HCT116 (cell line): ENCODE measurements around the gene SLX9. TPM values are rescaled to one million over a fixed set of nuclear protein-coding genes. Genes with fewer than 3 reads are reported as not detected.

Experiments
- ATAC-seq: fragments of 200-7000 bp; cut with Tn5 transposase; 2 replicates; pipeline ENCODE4 v1.9.1; 2020; ENCODE audit warnings: mild to moderate bottlenecking, moderate library complexity
- BruUV-seq: library from RNA; stranded (reverse); fragments of 400-500 nt; replicated peaks from 2 replicates; lab custom pipeline; 2021; lab: Mats Ljungman, UMichigan
- CTCF ChIA-PET: fragments of 300-600 bp; sonication (Branson Sonifier 250); formaldehyde crosslinking; loops from one replicate; lab custom pipeline; 2021; ENCODE audit warnings: antibody characterized with exemption; lab: Charles Lee
- POLR2A ChIA-PET: fragments of 300-600, 350-600 bp; sonication (Branson Sonifier 250); formaldehyde crosslinking; loops from one replicate; lab custom pipeline; 2021; ENCODE audit warnings: antibody characterized with exemption; lab: Charles Lee
- RAD21 ChIA-PET, 2 experiments: fragments of 300-600 bp; sonication (Branson Sonifier 250); formaldehyde crosslinking; loops; one replicate each; lab custom pipeline; 2023; ENCODE audit warnings: low total read pairs in 2 of 2; ENCODE audit not compliant: uncharacterized antibody in 2 of 2, unreplicated experiment in 2 of 2, low non-redundant PET in 1 of 2; lab: Charles Lee
- DNase-seq: peaks from one replicate; pipeline ENCODE4 v3.0.0-alpha.2; 2010; ENCODE audit warnings: low read depth, low spot score
- H2AFZ ChIP-seq: fragments of 200-600 bp; shearing (Covaris generic), sonication (generic); 2 replicates; pipeline ENCODE4 v1.6.1; 2017; ENCODE audit warnings: low read depth, mixed run types, mixed read lengths, antibody characterized with exemption, low read length; ENCODE audit not compliant: poor library complexity, severe bottlenecking
- H3K27ac ChIP-seq: 2 replicates; pipeline ENCODE4 v1.5.1; 2012; ENCODE audit warnings: low read depth, low read length
- H3K27me3 ChIP-seq: fragments of 200-600 bp; sonication (generic); 2 replicates; pipeline ENCODE4 v1.6.1; 2016; ENCODE audit warnings: mixed run types, low read length, mixed read lengths; ENCODE audit not compliant: insufficient read depth
- H3K36me3 ChIP-seq, 2 experiments: fragments of 200-500 bp in 1 of 2; fragments of 200-600 bp in 1 of 2; sonication (Bioruptor generic) in 1 of 2; sonication (generic) in 1 of 2; 2 replicates each; pipeline versions ENCODE4 v1.5.1 to v1.6.1; 2014 to 2016; ENCODE audit warnings: low read length in 2 of 2, inconsistent platforms in 1 of 2, mixed read lengths in 1 of 2, mixed run types in 1 of 2; ENCODE audit not compliant: insufficient read depth in 2 of 2, control insufficient read depth in 1 of 2
- H3K4me1 ChIP-seq, 2 experiments: fragments of 200-600 bp in 1 of 2; sonication (generic) in 1 of 2; 2 replicates each; pipeline versions ENCODE4 v1.5.1 to v1.6.1; 2012 to 2017; ENCODE audit warnings: low read length in 2 of 2, inconsistent platforms in 1 of 2, mild to moderate bottlenecking in 1 of 2, mixed read lengths in 1 of 2, mixed run types in 1 of 2, moderate library complexity in 1 of 2; ENCODE audit not compliant: insufficient read depth in 2 of 2, control insufficient read depth in 1 of 2
- H3K4me2 ChIP-seq: fragments of 200-600 bp; sonication (generic); 2 replicates; pipeline ENCODE4 v1.6.1; 2017; ENCODE audit warnings: mixed run types, low read length, mixed read lengths
- H3K4me3 ChIP-seq, 2 experiments: fragments of 200-600 bp in 1 of 2; sonication (generic) in 1 of 2; replicated peaks in 1 of 2; 2 replicates each; pipeline ENCODE4 v1.5.1; 2011 to 2016; ENCODE audit warnings: low read length in 2 of 2, control low read depth in 1 of 2, low read depth in 1 of 2, mild to moderate bottlenecking in 1 of 2, mixed read lengths in 1 of 2, mixed run types in 1 of 2
- H3K79me2 ChIP-seq: fragments of 200-600 bp; sonication (generic); 2 replicates; pipeline ENCODE4 v1.6.1; 2017; ENCODE audit warnings: mild to moderate bottlenecking, mixed run types, low read length, moderate library complexity, mixed read lengths; ENCODE audit not compliant: insufficient read depth
- H3K9ac ChIP-seq: fragments of 200-600 bp; sonication (generic); 2 replicates; pipeline ENCODE4 v1.6.1; 2016; ENCODE audit warnings: low read length, mixed read lengths
- H3K9me2 ChIP-seq: fragments of 200-600 bp; sonication (generic), shearing (Covaris generic); 2 replicates; pipeline ENCODE4 v1.6.1; 2017; ENCODE audit warnings: mixed run types, mild to moderate bottlenecking, moderate library complexity; ENCODE audit not compliant: insufficient read depth
- H3K9me3 ChIP-seq, 2 experiments: fragments of 200-500 bp in 1 of 2; fragments of 200-600 bp in 1 of 2; sonication (Bioruptor generic) in 1 of 2; sonication (generic) in 1 of 2; 2 replicates each; pipeline ENCODE4 v1.6.1; 2014 to 2017; ENCODE audit warnings: low read length in 2 of 2, mixed read lengths in 2 of 2, inconsistent platforms in 1 of 2, low read depth in 1 of 2, mild to moderate bottlenecking in 1 of 2, mixed run types in 1 of 2, moderate library complexity in 1 of 2; ENCODE audit not compliant: control insufficient read depth in 1 of 2, insufficient read depth in 1 of 2
- H4K20me1 ChIP-seq: fragments of 200-600 bp; sonication (generic), shearing (Covaris generic); 2 replicates; pipeline ENCODE4 v1.6.1; 2017; ENCODE audit warnings: mixed run types, mild to moderate bottlenecking, moderate library complexity; ENCODE audit not compliant: insufficient read depth
- CEBPB ChIP-seq: IDR thresholded peaks from 2 replicates; pipeline ENCODE4 v1.6.1; 2012; ENCODE audit warnings: low read depth
- CTCF ChIP-seq, 3 experiments: fragments of 200-600 bp in 1 of 3; sonication (generic) in 1 of 3; IDR thresholded peaks in 2 of 3; conservative IDR thresholded peaks in 1 of 3; 2 replicates each; pipeline ENCODE4 v1.5.1; 2012 to 2017; ENCODE audit warnings: low read depth in 2 of 3, low read length in 2 of 3, antibody characterized with exemption in 1 of 3, borderline replicate concordance in 1 of 3, control low read depth in 1 of 3, mild to moderate bottlenecking in 1 of 3, mixed read lengths in 1 of 3, mixed run types in 1 of 3, moderate library complexity in 1 of 3; ENCODE audit not compliant: insufficient read depth in 1 of 3
- EGR1 ChIP-seq: IDR thresholded peaks from 2 replicates; pipeline ENCODE4 v1.6.1; 2012; ENCODE audit warnings: low read depth
- EZH2 ChIP-seq: fragments of 200-600 bp; sonication (generic); IDR thresholded peaks from 2 replicates; pipeline ENCODE4 v1.6.1; 2017; ENCODE audit warnings: antibody characterized with exemption, mixed run types
- JUND ChIP-seq: IDR thresholded peaks from 2 replicates; pipeline ENCODE4 v1.6.1; 2012
- MAX ChIP-seq: IDR thresholded peaks from 2 replicates; pipeline ENCODE4 v1.6.1; 2012
- POLR2A ChIP-seq: IDR thresholded peaks from 2 replicates; pipeline ENCODE4 v1.7.0; 2011; ENCODE audit warnings: borderline replicate concordance; ENCODE audit not compliant: insufficient read depth, insufficient read length; ENCODE audit errors: extremely low read depth
- POLR2AphosphoS5 ChIP-seq: IDR thresholded peaks from 2 replicates; pipeline ENCODE4 v1.6.1; 2011; ENCODE audit warnings: mild to moderate bottlenecking, low read depth, low read length, moderate library complexity
- RAD21 ChIP-seq: IDR thresholded peaks from 2 replicates; pipeline ENCODE4 v1.6.1; 2012; ENCODE audit warnings: low read depth, mild to moderate bottlenecking
- SIN3A ChIP-seq: IDR thresholded peaks from 2 replicates; pipeline ENCODE4 v1.6.1; 2012; ENCODE audit warnings: low read depth
- TCF7L2 ChIP-seq: IDR thresholded peaks from 2 replicates; pipeline ENCODE4 v1.7.0; 2011; ENCODE audit warnings: borderline replicate concordance, inconsistent platforms; ENCODE audit not compliant: insufficient read depth, insufficient read length; ENCODE audit errors: extremely low read depth
- ZFX ChIP-seq: fragments of 450-650 bp; IDR thresholded peaks from 2 replicates; pipeline ENCODE4 v1.6.1; 2017
- intact Hi-C: fragments of 100-400 bp; cut with micrococcal nuclease; formaldehyde crosslinking; loops from 2 replicates; pipeline ENCODE4 v1.10.0; 2022
- total RNA-seq: library from RNA; stranded (reverse); gene quantifications from one replicate; pipeline ENCODE4 v1.2.1, GENCODE V29; 2021; ENCODE audit not compliant: unreplicated experiment

The SLX9 gene
- total RNA-seq, 1 experiment from 2014 or later: 61.9 TPM

GRCh38 chr21:44947111-44947929, 7.5 kb downstream of the SLX9 start:
- CTCF ChIA-PET: interaction anchor here (1.4 to 6.4 kb wide), 3 partner anchors 10 to 190 kb away, joined by 3 to 54 read pairs (median 29); no protein-coding TSS in a partner anchor
- Histone ChIP-seq H3K9ac (no peak overlapping the region), H3K27ac (no peak overlapping the region), H3K4me1 (no peaks in the 10 kb centered on the region; a peak in 1 of 4 replicates), H3K4me3 (no peak overlapping the region), H3K79me2 (peaks cover 96% of the 10 kb centered on the region), H3K4me2 (no peak overlapping the region), H4K20me1 (no peaks in the 10 kb centered on the region), H3K9me3 (no peaks in the 10 kb centered on the region), H3K27me3 (no peaks in the 10 kb centered on the region), H3K36me3 (peaks cover 13 to 32% of the 10 kb centered on the region in 2 experiments), H2AFZ (no peak overlapping the region), H3K9me2 (no peaks in the 10 kb centered on the region)
- DNase-seq: no peak
- RAD21 ChIA-PET: no interaction called here
- ATAC-seq: no peak
- POLR2A ChIA-PET: no interaction called here
- TF ChIP-seq EZH2 (no peak), EGR1 (no peak), TCF7L2 (no peak), POLR2A (no peak), CEBPB (no peak), POLR2AphosphoS5 (no peak), SIN3A (no peak), JUND (no peak), MAX (no peak), CTCF (IDR thresholded peaks at IDR 0.05 in 2 of 3, conservative IDR thresholded peaks at IDR 0.05 in 1 of 3; ENCODE audit: borderline replicate concordance in 1 of 3, insufficient read depth in 1 of 3, low read depth in 2 of 3, low read length in 2 of 3) (no peak), RAD21 (no peak), ZFX (no peak)
- intact Hi-C loops: no loop called here
- BruUV-seq: no TSS peak
